ENCODE results near the gene RIPOR2.
"Not testable (repeated sequence)": the region's sequence is repeated elsewhere in the genome, so short reads cannot be mapped to it uniquely, and the experiment has no call there.

The RIPOR2 gene

GRCh38 chr6:24920136-24920535, 15.6 kb downstream of the RIPOR2 start:
- FAIRE-seq (peak; percentile 5), DNase-seq (ENCODE audit: insufficient read length, low spot score) (no peak)
- TF ChIP-seq TAF1 (IDR thresholded peaks at IDR 0.05; ENCODE audit: low read depth, low read length), result no peak
- no peak for TF ChIP-seq POLR2A (IDR thresholded peaks at IDR 0.05; ENCODE audit: low read depth, low read length)
- no peak for TF ChIP-seq PAX5 (IDR thresholded peaks at IDR 0.05; ENCODE audit: insufficient read depth, low read length, severe bottlenecking)
- no peak for TF ChIP-seq SPI1 (IDR thresholded peaks at IDR 0.05; ENCODE audit: low read depth, low read length)

GRCh38 chr6:24919056-24919892, 16.5 kb downstream of the RIPOR2 start:
- FAIRE-seq, result peak; percentile 97
- no peak for TF ChIP-seq SPI1 (IDR thresholded peaks at IDR 0.05; ENCODE audit: low read depth, low read length)
- TF ChIP-seq TAF1 (IDR thresholded peaks at IDR 0.05; ENCODE audit: low read depth, low read length), result no peak
- no peak for TF ChIP-seq POU2F2 (IDR thresholded peaks at IDR 0.05; ENCODE audit: low read depth, low read length)
- TF ChIP-seq PAX5 (IDR thresholded peaks at IDR 0.05; ENCODE audit: insufficient read depth, low read length, severe bottlenecking), result no peak
- TF ChIP-seq POLR2AphosphoS5 (IDR thresholded peaks at IDR 0.05; ENCODE audit: low read depth, low read length), result no peak
- DNase-seq (ENCODE audit: insufficient read length, low spot score), result no peak

GRCh38 chr6:24918641-24919055, 17.1 kb downstream of the RIPOR2 start:
- TF ChIP-seq SPI1 (IDR thresholded peaks at IDR 0.05; ENCODE audit: low read depth, low read length) (no peak), PAX5 (IDR thresholded peaks at IDR 0.05; ENCODE audit: insufficient read depth, low read length, severe bottlenecking) (no peak), POLR2A (IDR thresholded peaks at IDR 0.05; ENCODE audit: low read depth, low read length) (no peak)
- no peak for DNase-seq (ENCODE audit: insufficient read length, low spot score)
- no peak for FAIRE-seq

GRCh38 chr6:24916496-24916895, 19.3 kb downstream of the RIPOR2 start:
- TF ChIP-seq SPI1 (IDR thresholded peaks at IDR 0.05; ENCODE audit: low read depth, low read length) (no peak), POLR2AphosphoS5 (IDR thresholded peaks at IDR 0.05; ENCODE audit: low read depth, low read length) (no peak), PAX5 (IDR thresholded peaks at IDR 0.05; ENCODE audit: insufficient read depth, low read length, severe bottlenecking) (no peak), TAF1 (IDR thresholded peaks at IDR 0.05; ENCODE audit: low read depth, low read length) (no peak), POU2F2 (IDR thresholded peaks at IDR 0.05; ENCODE audit: low read depth, low read length) (no peak), POLR2A (IDR thresholded peaks at IDR 0.05; ENCODE audit: low read depth, low read length) (no peak)
- FAIRE-seq (no peak), DNase-seq (ENCODE audit: insufficient read length, low spot score) (no peak)

GRCh38 chr6:24915641-24916040, 20.1 kb downstream of the RIPOR2 start:
- FAIRE-seq, result no peak
- TF ChIP-seq PAX5 (IDR thresholded peaks at IDR 0.05; ENCODE audit: insufficient read depth, low read length, severe bottlenecking) (no peak), POLR2AphosphoS5 (IDR thresholded peaks at IDR 0.05; ENCODE audit: low read depth, low read length) (no peak), POU2F2 (IDR thresholded peaks at IDR 0.05; ENCODE audit: low read depth, low read length) (no peak), TAF1 (IDR thresholded peaks at IDR 0.05; ENCODE audit: low read depth, low read length) (no peak), SPI1 (IDR thresholded peaks at IDR 0.05; ENCODE audit: low read depth, low read length) (no peak), POLR2A (IDR thresholded peaks at IDR 0.05; ENCODE audit: low read depth, low read length) (no peak)
- no peak for DNase-seq (ENCODE audit: insufficient read length, low spot score)

- DNase-seq (ENCODE audit: insufficient read length, low spot score); FAIRE-seq: not testable (repeated sequence)
Measured at GRCh38 chr6:24914082-24914481, 21.7 kb downstream of the RIPOR2 start.

GRCh38 chr6:24911796-24912382, 23.9 kb downstream of the RIPOR2 start:
- TF ChIP-seq POLR2A (IDR thresholded peaks at IDR 0.05; ENCODE audit: low read depth, low read length), result no peak
- TF ChIP-seq SPI1 (IDR thresholded peaks at IDR 0.05; ENCODE audit: low read depth, low read length), result no peak
- no peak for TF ChIP-seq POLR2AphosphoS5 (IDR thresholded peaks at IDR 0.05; ENCODE audit: low read depth, low read length)
- TF ChIP-seq PAX5 (IDR thresholded peaks at IDR 0.05; ENCODE audit: insufficient read depth, low read length, severe bottlenecking), result no peak
- no peak for TF ChIP-seq TAF1 (IDR thresholded peaks at IDR 0.05; ENCODE audit: low read depth, low read length)
- TF ChIP-seq POU2F2 (IDR thresholded peaks at IDR 0.05; ENCODE audit: low read depth, low read length), result no peak
- DNase-seq (ENCODE audit: insufficient read length, low spot score) (no peak), FAIRE-seq (peak; percentile 77)

GRCh38 chr6:24910961-24911725, 24.6 kb downstream of the RIPOR2 start:
- DNase-seq (ENCODE audit: insufficient read length, low spot score), result peak; percentile 35
- FAIRE-seq, result peak; percentile 41
- TF ChIP-seq TAF1 (IDR thresholded peaks at IDR 0.05; ENCODE audit: low read depth, low read length) (no peak), POLR2A (IDR thresholded peaks at IDR 0.05; ENCODE audit: low read depth, low read length) (no peak), PAX5 (IDR thresholded peaks at IDR 0.05; ENCODE audit: insufficient read depth, low read length, severe bottlenecking) (peak; percentile 34), POU2F2 (IDR thresholded peaks at IDR 0.05; ENCODE audit: low read depth, low read length) (no peak), SPI1 (IDR thresholded peaks at IDR 0.05; ENCODE audit: low read depth, low read length) (no peak), POLR2AphosphoS5 (IDR thresholded peaks at IDR 0.05; ENCODE audit: low read depth, low read length) (no peak)

GRCh38 chr6:24910331-24910960, 25.3 kb downstream of the RIPOR2 start:
- TF ChIP-seq POU2F2 (IDR thresholded peaks at IDR 0.05; ENCODE audit: low read depth, low read length) (no peak), TAF1 (IDR thresholded peaks at IDR 0.05; ENCODE audit: low read depth, low read length) (no peak), SPI1 (IDR thresholded peaks at IDR 0.05; ENCODE audit: low read depth, low read length) (peak; percentile 87), POLR2AphosphoS5 (IDR thresholded peaks at IDR 0.05; ENCODE audit: low read depth, low read length) (no peak), PAX5 (IDR thresholded peaks at IDR 0.05; ENCODE audit: insufficient read depth, low read length, severe bottlenecking) (no peak), POLR2A (IDR thresholded peaks at IDR 0.05; ENCODE audit: low read depth, low read length) (no peak)

More at GRCh38 chr6:24910331-24910960, 25.3 kb downstream of the RIPOR2 start:
- peak; percentile 94 for FAIRE-seq
- peak; percentile 32 for DNase-seq (ENCODE audit: insufficient read length, low spot score)
